ENCODE results near the gene SH3GL1. TPM values are rescaled to one million over a fixed set of nuclear protein-coding genes. Genes with fewer than 3 reads are reported as not detected.

SH3GL1 gene
- total and polyA plus RNA-seq, 4 donors, result 14.3 to 105 (median 73.9) TPM

- peak; percentile 94 to 100 (median 99) for DNase-seq (ENCODE audit: low read depth in 4 of 6, low spot score in 6 of 6)
- no peaks in the 10 kb centered on the region for H3K9me3 ChIP-seq (ENCODE audit: control insufficient read depth, insufficient read depth, low read length)
- peaks cover 42% of the 10 kb centered on the region for H3K4me1 ChIP-seq (ENCODE audit: control insufficient read depth, insufficient read depth, low read length)
- H3K27me3 ChIP-seq (ENCODE audit: control insufficient read depth, insufficient read depth, low read length), result no peaks in the 10 kb centered on the region
- peak within 1 kb of the TSS; percentile 72 for H3K4me3 ChIP-seq (ENCODE audit: low read depth, low read length)
- peaks cover 8% of the 10 kb centered on the region for H3K36me3 ChIP-seq (ENCODE audit: control insufficient read depth, insufficient read depth, low read length)
- peak within 1 kb of the TSS; percentile 85 for H3K27ac ChIP-seq (ENCODE audit: low read depth, low read length)
- under 1% methylated on average over 83 of the region's 84 CpGs for WGBS (ENCODE audit: insufficient coverage)
These were observed 2.0 kb upstream of the SH3GL1 start, which contains the start of gene CHAF1A for GRCh38 chr19:4402171-4403004. Gene CHAF1A (plus strand): TSS chr19:4402640. CDS start chr19:4402763, 123 bp downstream.

GRCh38 chr19:4401769-4402170 is 1.4 kb upstream of the SH3GL1 start:
- no peaks in the 10 kb centered on the region for H3K9me3 ChIP-seq (ENCODE audit: control insufficient read depth, insufficient read depth, low read length)
- H3K4me3 ChIP-seq (ENCODE audit: low read depth, low read length), result peak overlapping the region; percentile 53
- H3K36me3 ChIP-seq (ENCODE audit: control insufficient read depth, insufficient read depth, low read length), result peaks cover 12% of the 10 kb centered on the region
- H3K27me3 ChIP-seq (ENCODE audit: control insufficient read depth, insufficient read depth, low read length), result no peaks in the 10 kb centered on the region
- H3K4me1 ChIP-seq (ENCODE audit: control insufficient read depth, insufficient read depth, low read length), result peaks cover 48% of the 10 kb centered on the region
- peak overlapping the region; percentile 85 for H3K27ac ChIP-seq (ENCODE audit: low read depth, low read length)
- 14% methylated on average over 1 of the region's 8 CpGs for WGBS (ENCODE audit: insufficient coverage)
- no peak for DNase-seq (ENCODE audit: low read depth in 4 of 6, low spot score in 6 of 6)

GRCh38 chr19:4399812-4400134 is 574 bp downstream of the SH3GL1 start:
- peaks cover 16% of the 10 kb centered on the region for H3K36me3 ChIP-seq (ENCODE audit: control insufficient read depth, insufficient read depth, low read length)
- no peaks in the 10 kb centered on the region for H3K27me3 ChIP-seq (ENCODE audit: control insufficient read depth, insufficient read depth, low read length)
- peak overlapping the region; percentile 88 for H3K27ac ChIP-seq (ENCODE audit: low read depth, low read length)
- H3K9me3 ChIP-seq (ENCODE audit: control insufficient read depth, insufficient read depth, low read length), result no peaks in the 10 kb centered on the region
- peak overlapping the region; percentile 82 for H3K4me3 ChIP-seq (ENCODE audit: low read depth, low read length)
- peaks cover 62% of the 10 kb centered on the region for H3K4me1 ChIP-seq (ENCODE audit: control insufficient read depth, insufficient read depth, low read length)
- peak in 2 of 6 donors; percentile 26 to 57 for DNase-seq (ENCODE audit: low read depth in 4 of 6, low spot score in 6 of 6)
- WGBS (ENCODE audit: insufficient coverage), result 0% methylated on average over 8 of the region's 12 CpGs

DNA sequence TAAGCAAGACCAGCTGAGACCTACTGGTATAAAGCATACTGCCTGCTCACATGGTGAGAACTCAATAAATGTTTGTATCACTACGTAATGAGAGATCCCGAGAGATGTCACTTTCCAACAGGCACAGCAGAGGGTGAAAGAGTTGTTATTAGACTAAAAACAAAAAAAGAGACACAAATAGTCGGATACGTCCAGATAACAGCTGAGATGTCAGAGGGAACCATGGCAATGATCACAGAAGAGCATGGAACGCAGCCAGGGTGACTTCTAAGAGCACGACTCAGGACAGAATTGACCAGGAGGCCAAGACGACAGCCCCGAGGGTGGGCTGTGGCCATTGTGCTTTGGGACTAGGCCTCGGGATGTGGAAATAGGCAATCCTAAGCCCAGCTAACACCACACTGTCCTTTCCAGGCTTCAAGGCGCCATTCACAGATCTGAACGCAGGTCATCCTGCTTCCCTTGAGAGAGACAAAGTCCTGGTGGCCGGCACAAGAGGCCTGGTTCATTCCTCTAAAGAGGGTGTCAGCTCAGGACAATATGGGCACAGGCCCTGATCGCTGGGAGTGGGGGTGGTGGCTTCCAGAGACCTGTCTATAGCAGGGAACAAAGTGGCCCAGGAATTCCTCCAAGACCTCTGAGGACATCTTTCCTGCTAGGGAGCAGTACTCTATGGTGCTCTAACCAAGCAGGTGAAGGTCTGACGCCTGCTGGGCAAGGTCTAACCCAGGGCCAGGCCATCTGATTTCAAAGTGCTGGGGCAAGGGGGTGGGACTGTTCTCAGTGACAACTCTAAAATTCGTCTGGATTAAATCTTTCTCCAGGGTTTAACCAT is 3.2 kb downstream of the SH3GL1 start:
- 52% methylated on average over 12 of the region's 15 CpGs for WGBS (ENCODE audit: insufficient coverage)
- Histone ChIP-seq H3K27me3 (ENCODE audit: control insufficient read depth, insufficient read depth, low read length) (no peaks in the 10 kb centered on the region), H3K36me3 (ENCODE audit: control insufficient read depth, insufficient read depth, low read length) (peaks cover 18% of the 10 kb centered on the region), H3K27ac (ENCODE audit: low read depth, low read length) (peak overlapping the region; percentile 67), H3K9me3 (ENCODE audit: control insufficient read depth, insufficient read depth, low read length) (no peaks in the 10 kb centered on the region), H3K4me1 (ENCODE audit: control insufficient read depth, insufficient read depth, low read length) (peaks cover 78% of the 10 kb centered on the region), H3K4me3 (ENCODE audit: low read depth, low read length) (no peak overlapping the region)
- peak in 1 of 6 donors; percentile 45 for DNase-seq (ENCODE audit: low read depth in 4 of 6, low spot score in 6 of 6)

DNA sequence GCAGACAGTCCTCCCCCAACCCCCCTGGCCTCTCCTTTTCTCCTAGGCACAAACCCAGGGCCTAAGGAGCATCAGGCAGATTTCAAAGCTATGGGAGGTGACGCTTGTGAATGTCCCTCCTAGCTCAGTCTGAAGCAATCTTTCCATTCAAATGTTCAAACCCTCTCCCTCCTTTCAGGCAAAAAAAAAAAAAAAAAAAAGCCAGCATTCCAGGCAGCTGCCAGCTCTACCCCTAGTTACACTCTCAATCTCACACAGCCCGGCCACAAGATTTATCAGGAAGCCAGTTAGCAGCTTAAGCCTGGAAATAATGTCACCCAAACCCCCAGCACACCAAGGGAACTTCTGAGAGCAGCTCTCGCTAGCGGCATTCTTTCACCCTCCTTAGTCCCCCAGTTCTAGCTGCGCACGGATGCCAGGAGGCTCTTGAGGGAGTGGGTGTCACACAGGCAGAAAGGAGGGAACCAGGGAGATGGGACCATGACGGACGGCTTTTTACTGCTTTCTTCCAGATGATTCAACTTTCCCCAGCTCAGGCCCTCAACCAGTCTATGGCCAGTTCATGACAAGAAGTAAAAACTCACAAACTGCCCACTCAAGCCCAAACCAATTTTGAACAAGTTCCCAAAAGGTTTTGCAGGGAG is 6.3 kb downstream of the SH3GL1 start:
- Histone ChIP-seq H3K27me3 (ENCODE audit: control insufficient read depth, insufficient read depth, low read length) (no peaks in the 10 kb centered on the region), H3K36me3 (ENCODE audit: control insufficient read depth, insufficient read depth, low read length) (peaks cover 32% of the 10 kb centered on the region), H3K4me1 (ENCODE audit: control insufficient read depth, insufficient read depth, low read length) (peaks cover 90% of the 10 kb centered on the region), H3K4me3 (ENCODE audit: low read depth, low read length) (no peak overlapping the region), H3K27ac (ENCODE audit: low read depth, low read length) (peak overlapping the region; percentile 84), H3K9me3 (ENCODE audit: control insufficient read depth, insufficient read depth, low read length) (no peaks in the 10 kb centered on the region)
- 83% methylated on average over 1 of the region's 8 CpGs for WGBS (ENCODE audit: insufficient coverage)
- peak in 2 of 6 donors; percentile 79 to 86 for DNase-seq (ENCODE audit: low read depth in 4 of 6, low spot score in 6 of 6)

GRCh38 chr19:4391701-4392483 is 8.5 kb downstream of the SH3GL1 start:
- peaks cover 93% of the 10 kb centered on the region for H3K4me1 ChIP-seq (ENCODE audit: control insufficient read depth, insufficient read depth, low read length)
- DNase-seq (ENCODE audit: low read depth in 4 of 6, low spot score in 6 of 6), result no peak
- peak overlapping the region; percentile 86 for H3K27ac ChIP-seq (ENCODE audit: low read depth, low read length)
- H3K4me3 ChIP-seq (ENCODE audit: low read depth, low read length), result no peak overlapping the region
- no peaks in the 10 kb centered on the region for H3K27me3 ChIP-seq (ENCODE audit: control insufficient read depth, insufficient read depth, low read length)
- peaks cover 42% of the 10 kb centered on the region for H3K36me3 ChIP-seq (ENCODE audit: control insufficient read depth, insufficient read depth, low read length)
- no peaks in the 10 kb centered on the region for H3K9me3 ChIP-seq (ENCODE audit: control insufficient read depth, insufficient read depth, low read length)
- WGBS (ENCODE audit: insufficient coverage), result 31% methylated on average over 12 of the region's 20 CpGs

DNA sequence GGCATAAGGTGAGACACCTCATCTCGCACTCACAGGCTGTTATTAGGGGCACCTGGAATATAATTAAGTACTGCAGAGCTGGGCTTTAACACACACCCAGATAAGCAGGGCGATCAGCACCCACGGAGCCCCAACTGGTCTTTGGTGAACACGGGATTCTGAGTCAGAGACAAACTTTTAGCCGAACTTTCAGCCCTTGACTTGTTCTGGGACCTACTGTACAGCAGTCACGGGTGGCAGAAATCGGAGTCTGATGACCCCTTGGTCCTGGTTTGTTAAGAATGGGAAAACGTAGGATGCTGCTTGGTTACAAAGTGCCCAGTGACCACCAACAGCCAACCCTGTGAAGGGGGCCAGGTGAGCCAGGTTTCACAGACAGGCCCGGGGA is 9.0 kb downstream of the SH3GL1 start:
- no peaks in the 10 kb centered on the region for H3K27me3 ChIP-seq (ENCODE audit: control insufficient read depth, insufficient read depth, low read length)
- H3K4me3 ChIP-seq (ENCODE audit: low read depth, low read length), result no peak overlapping the region
- H3K27ac ChIP-seq (ENCODE audit: low read depth, low read length), result peak overlapping the region; percentile 86
- DNase-seq (ENCODE audit: low read depth in 4 of 6, low spot score in 6 of 6), result no peak
- H3K4me1 ChIP-seq (ENCODE audit: control insufficient read depth, insufficient read depth, low read length), result peaks cover 94% of the 10 kb centered on the region
- no peaks in the 10 kb centered on the region for H3K9me3 ChIP-seq (ENCODE audit: control insufficient read depth, insufficient read depth, low read length)
- peaks cover 42% of the 10 kb centered on the region for H3K36me3 ChIP-seq (ENCODE audit: control insufficient read depth, insufficient read depth, low read length)
- WGBS (ENCODE audit: insufficient coverage), result 74% methylated on average over 9 of the region's 9 CpGs

DNA sequence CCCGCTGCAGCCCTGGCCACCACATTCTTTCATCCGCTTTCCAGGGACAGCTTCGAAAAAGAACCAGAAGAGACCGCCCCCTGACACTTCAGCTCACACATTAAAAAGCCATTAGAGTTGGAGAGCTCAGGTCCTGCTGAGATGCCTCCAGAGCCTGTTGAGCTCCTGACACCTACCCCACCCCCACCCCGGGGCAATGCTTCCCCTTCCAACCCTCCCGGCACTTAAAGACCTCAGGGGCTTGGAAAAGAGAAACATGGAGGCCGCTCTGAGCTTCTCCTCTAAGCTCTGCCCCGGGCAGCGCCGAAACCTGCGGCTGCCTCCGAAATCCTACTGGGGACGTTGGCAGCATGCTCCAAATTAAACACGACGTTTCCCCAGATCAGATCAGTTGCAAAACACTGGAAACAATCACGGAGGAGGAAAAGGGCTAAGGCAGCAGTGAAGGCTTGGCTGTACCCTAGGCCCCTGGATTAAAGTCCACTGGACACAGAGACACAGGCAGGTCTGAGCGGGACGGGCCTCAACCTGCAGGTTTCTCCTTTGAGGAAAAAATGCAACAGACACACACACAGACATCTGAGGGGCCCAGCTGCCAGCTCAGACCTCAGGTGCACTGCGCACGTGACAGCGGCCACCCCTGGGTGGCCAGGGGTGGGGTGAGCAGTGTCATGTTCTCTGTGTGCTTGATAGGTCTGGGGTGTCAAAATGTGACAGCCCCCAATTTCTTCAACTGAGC is 9.6 kb downstream of the SH3GL1 start:
- peak in 2 of 6 donors; percentile 71 to 73 for DNase-seq (ENCODE audit: low read depth in 4 of 6, low spot score in 6 of 6)
- H3K27ac ChIP-seq (ENCODE audit: low read depth, low read length), result peak overlapping the region; percentile 86
- no peak overlapping the region for H3K4me3 ChIP-seq (ENCODE audit: low read depth, low read length)
- H3K27me3 ChIP-seq (ENCODE audit: control insufficient read depth, insufficient read depth, low read length), result no peaks in the 10 kb centered on the region
- H3K9me3 ChIP-seq (ENCODE audit: control insufficient read depth, insufficient read depth, low read length), result no peaks in the 10 kb centered on the region
- peaks cover 99% of the 10 kb centered on the region for H3K4me1 ChIP-seq (ENCODE audit: control insufficient read depth, insufficient read depth, low read length)
- H3K36me3 ChIP-seq (ENCODE audit: control insufficient read depth, insufficient read depth, low read length), result peaks cover 43% of the 10 kb centered on the region
- WGBS (ENCODE audit: insufficient coverage), result 27% methylated on average over 17 of the region's 21 CpGs

Measured in spinal cord (tissue), 10 donors.